GM20000 (cell line): ENCODE results near the gene PHF23.

Source experiments
- DNase-seq: peaks from one replicate; pipeline ENCODE4 v3.0.0; 2012; ENCODE audit warnings: low spot score
- CTCF ChIP-seq: IDR thresholded peaks from 2 replicates; pipeline ENCODE4 v1.5.1; 2012; ENCODE audit warnings: mild to moderate bottlenecking, control low read depth; ENCODE audit errors: extremely low read depth, missing control alignments

PHF23 gene

DNA sequence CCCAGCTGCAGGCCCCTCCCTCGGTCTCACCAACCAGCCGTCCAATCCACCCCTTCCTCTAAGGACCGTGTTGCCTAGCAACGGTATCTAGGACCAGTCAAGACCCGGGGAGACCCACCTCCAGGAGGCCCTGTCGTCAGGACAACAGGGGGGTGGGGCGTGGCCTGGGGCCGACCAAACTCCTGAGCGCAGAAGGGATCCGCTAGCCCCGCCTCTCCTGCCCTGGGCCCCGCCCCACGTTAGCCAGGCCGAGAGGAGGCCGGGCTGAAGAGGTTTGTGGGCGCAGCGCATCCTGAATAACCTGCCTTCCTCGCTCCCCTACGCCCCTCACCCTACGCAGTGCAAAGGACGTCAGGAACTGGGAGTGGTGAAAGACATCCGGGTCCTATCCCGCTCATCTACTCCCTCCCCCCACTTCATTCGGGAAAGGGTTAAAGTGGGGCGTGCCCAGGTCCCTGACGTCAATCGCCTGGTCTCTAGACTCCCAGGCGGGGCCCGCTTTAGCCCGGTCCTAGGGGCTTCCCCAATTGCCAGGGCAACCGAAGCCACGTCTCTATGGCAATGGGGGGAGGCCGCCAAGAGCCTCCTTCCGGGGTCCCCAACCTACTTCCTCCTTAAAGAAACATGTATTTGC is 34.3 kb downstream of the PHF23 start:
- no peak for TF ChIP-seq CTCF
- DNase-seq, result peak; percentile 98

DNA sequence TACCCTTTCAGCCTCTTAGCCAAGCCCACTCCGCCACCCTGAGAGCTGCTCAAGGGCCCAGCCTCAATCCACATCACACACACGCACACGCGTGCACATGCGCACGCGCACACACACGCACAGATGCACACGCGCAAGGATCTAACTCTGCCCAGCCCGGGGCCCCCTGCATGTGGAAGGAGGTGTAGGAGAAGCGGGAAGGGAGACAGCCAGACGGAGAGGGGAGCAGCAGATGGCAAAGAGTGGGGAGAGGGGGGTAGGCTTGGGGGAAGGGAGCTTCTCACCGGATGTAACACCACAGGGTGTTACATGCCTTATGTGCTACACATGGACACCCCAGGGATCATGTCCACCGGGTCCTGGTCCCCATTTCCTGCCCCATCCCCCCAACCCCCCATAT is 34.9 kb downstream of the PHF23 start:
- no peak for DNase-seq
- no peak for TF ChIP-seq CTCF

- no peak for TF ChIP-seq CTCF
- no peak for DNase-seq
Observed at GRCh38 chr17:7203391-7203790, 35.9 kb downstream of the PHF23 start.

DNA sequence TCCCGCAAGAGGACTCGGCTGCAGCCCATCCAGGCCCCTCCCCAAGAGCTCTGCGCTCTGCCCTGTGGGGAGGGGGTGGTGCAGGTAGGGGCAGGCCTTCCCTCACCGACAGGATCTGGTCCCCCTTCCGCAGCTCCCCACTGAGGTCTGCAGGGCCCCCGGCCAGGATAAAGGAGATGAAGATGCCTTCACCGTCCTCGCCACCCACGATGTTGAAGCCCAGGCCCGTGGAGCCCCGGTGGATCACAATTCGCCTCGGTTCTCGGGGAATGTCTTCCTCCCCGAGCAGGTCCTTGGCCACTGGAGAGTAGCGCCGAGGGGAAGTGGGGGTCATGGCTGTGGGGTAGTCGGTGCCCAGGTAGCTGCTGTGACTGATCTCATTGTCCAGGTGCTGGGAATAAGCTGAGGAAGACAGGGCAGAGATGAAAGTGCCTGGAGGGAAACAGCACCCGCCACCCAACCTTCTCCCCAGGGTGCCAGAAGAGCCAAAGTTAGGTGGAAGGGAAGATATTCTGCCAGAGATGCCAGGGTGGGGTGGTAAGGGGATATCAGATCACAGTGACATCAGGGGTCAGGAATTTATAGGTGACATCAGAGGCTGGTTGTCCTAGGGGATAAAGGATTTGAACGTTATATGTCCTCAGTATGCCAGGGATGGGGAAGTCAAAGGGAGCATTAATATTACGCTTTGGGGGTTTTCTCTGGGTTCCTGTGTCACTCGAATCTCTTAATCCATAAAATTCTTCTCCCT is 42.4 kb downstream of the PHF23 start:
- no peak for TF ChIP-seq CTCF
- DNase-seq, result no peak

- TF ChIP-seq CTCF, result no peak
- DNase-seq, result no peak
Observed at GRCh38 chr17:7195971-7196370, 43.3 kb downstream of the PHF23 start.

DNA sequence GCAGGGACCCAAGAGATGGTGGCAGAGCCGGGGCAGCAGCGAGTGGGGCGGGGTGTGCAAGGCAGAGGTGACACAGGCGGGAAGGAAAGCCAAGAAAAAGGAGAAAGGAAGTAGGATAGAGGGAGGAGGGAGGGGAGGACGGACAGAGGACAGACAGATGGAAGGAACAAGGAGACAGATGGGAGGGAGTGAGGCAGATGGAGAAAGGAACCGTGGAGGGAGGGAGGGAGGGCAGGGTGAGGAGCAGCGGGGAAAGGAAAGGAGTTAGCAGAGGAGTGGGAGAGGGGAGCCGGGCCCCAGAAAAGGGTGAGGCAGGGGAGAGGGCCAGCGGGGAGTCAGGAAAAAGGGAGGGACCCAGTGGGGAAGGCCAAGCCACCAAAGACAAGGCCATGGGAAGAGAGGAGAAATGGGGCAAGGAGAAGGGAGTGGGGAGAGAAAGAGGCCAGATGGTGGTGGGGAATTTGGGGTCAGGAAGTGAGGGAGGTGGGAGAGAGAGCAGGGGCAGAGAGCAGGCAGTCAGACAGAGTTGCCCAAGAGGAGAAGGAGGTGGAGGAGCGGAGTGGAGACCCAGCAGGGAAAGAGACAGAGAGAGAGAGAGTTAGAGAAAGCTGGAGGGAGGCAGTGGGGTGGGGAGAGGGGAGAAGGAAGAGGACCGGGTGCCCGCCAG is 46.9 kb downstream of the PHF23 start:
- TF ChIP-seq CTCF, result no peak
- DNase-seq, result no peak
